H1 (cell line): ENCODE results near the gene PDZK1IP1. TPM values are rescaled to one million over a fixed set of nuclear protein-coding genes. Genes with fewer than 3 reads are reported as not detected.

Source experiments
- CTCF ChIA-PET: fragments of 300-600 bp; sonication (Branson Sonifier 250); formaldehyde crosslinking; loops from one replicate; lab custom pipeline; 2021; ENCODE audit not compliant: partially characterized antibody; lab: Charles Lee
- POLR2A ChIA-PET: fragments of 300-600 bp; sonication (Branson Sonifier 250); formaldehyde crosslinking; loops from one replicate; lab custom pipeline; 2021; ENCODE audit warnings: inconsistent platforms; ENCODE audit not compliant: partially characterized antibody; lab: Charles Lee
- DNase-seq, 2 experiments: peaks; one replicate each; pipeline versions ENCODE4 v3.0.0 to v3.0.0-alpha.2; 2010 to 2022; ENCODE audit warnings: low spot score in 2 of 2, low read depth in 1 of 2, mixed read lengths in 1 of 2
- FAIRE-seq: peaks from 2 replicates; lab custom pipeline; 2011; peaks lifted over from hg19 to GRCh38; lab: Jason Lieb, UNC
- H2AFZ ChIP-seq: 2 replicates; pipeline ENCODE4 v1.8.1; 2012; ENCODE audit warnings: low read length, inconsistent platforms
- H2AK5ac ChIP-seq: 2 replicates; pipeline ENCODE4 v1.6.1; 2013; ENCODE audit warnings: low read depth, low read length
- H2BK120ac ChIP-seq: replicated peaks from 2 replicates; pipeline ENCODE3; 2013; ENCODE audit warnings: low read depth, low read length, inconsistent platforms
- H2BK12ac ChIP-seq: 2 replicates; pipeline ENCODE4 v1.6.1; 2013; ENCODE audit warnings: low read depth, low read length
- H2BK15ac ChIP-seq: 2 replicates; pipeline ENCODE4 v1.6.1; 2013; ENCODE audit warnings: low read length
- H2BK20ac ChIP-seq: 2 replicates; pipeline ENCODE4 v1.6.1; 2013; ENCODE audit warnings: low read length
- H2BK5ac ChIP-seq: 2 replicates; pipeline ENCODE4 v1.6.1; 2013; ENCODE audit warnings: low read depth, low read length
- H3K14ac ChIP-seq: 2 replicates; pipeline ENCODE4 v1.6.1; 2013; ENCODE audit warnings: inconsistent platforms; ENCODE audit not compliant: insufficient read length
- H3K18ac ChIP-seq: 2 replicates; pipeline ENCODE4 v1.6.1; 2013; ENCODE audit warnings: low read length; ENCODE audit errors: extremely low read depth
- H3K23ac ChIP-seq: 2 replicates; pipeline ENCODE4 v1.6.1; 2013; ENCODE audit warnings: inconsistent platforms; ENCODE audit not compliant: insufficient read length
- H3K23me2 ChIP-seq: 2 replicates; pipeline ENCODE4 v1.6.1; 2013; ENCODE audit warnings: low read depth, low read length
- H3K27ac ChIP-seq: 2 replicates; pipeline ENCODE4 v1.6.1; 2011; ENCODE audit warnings: low read depth, low read length, inconsistent platforms
- H3K27me3 ChIP-seq, 4 experiments: replicated peaks in 1 of 4; 1 replicate in 1 of 4; 2 replicates in 3 of 4; pipeline versions ENCODE4 v1.6.1 to v1.8.1; 2011 to 2013; ENCODE audit warnings: low read length in 3 of 4, mild to moderate bottlenecking in 3 of 4, inconsistent platforms in 2 of 4, mixed read lengths in 2 of 4, moderate library complexity in 1 of 4; ENCODE audit not compliant: control insufficient read depth in 3 of 4, insufficient read depth in 3 of 4; ENCODE audit errors: extremely low read depth in 1 of 4
- H3K36me3 ChIP-seq, 4 experiments: 2 replicates each; pipeline versions ENCODE4 v1.6.1 to v1.8.1; 2011 to 2013; ENCODE audit warnings: mild to moderate bottlenecking in 4 of 4, low read length in 3 of 4, moderate library complexity in 2 of 4, control low read depth in 1 of 4, inconsistent platforms in 1 of 4; ENCODE audit not compliant: insufficient read depth in 4 of 4, control insufficient read depth in 2 of 4
- H3K4ac ChIP-seq: replicated peaks from 2 replicates; pipeline ENCODE3; 2013; ENCODE audit warnings: low read length, low read depth, mixed read lengths, inconsistent platforms; ENCODE audit not compliant: insufficient read length
- H3K4me1 ChIP-seq, 4 experiments: replicated peaks in 1 of 4; 1 replicate in 1 of 4; 2 replicates in 3 of 4; pipeline versions ENCODE4 v1.6.1 to v1.8.1; 2011 to 2013; ENCODE audit warnings: low read length in 3 of 4, inconsistent platforms in 2 of 4, mixed read lengths in 1 of 4; ENCODE audit not compliant: insufficient read depth in 4 of 4, control insufficient read depth in 3 of 4
- H3K4me2 ChIP-seq, 2 experiments: 2 replicates each; pipeline versions ENCODE4 v1.6.1 to v1.8.1; 2011 to 2013; ENCODE audit warnings: low read depth in 2 of 2, low read length in 2 of 2, control low read depth in 1 of 2, inconsistent platforms in 1 of 2, mild to moderate bottlenecking in 1 of 2; ENCODE audit not compliant: insufficient read depth in 1 of 2
- H3K4me3 ChIP-seq, 4 experiments: fragments of 200-600, 300-600 bp in 1 of 4; sonication (generic), shearing (Covaris generic), sonication (Bioruptor Twin) in 1 of 4; 2 replicates each; pipeline versions ENCODE4 v1.5.1 to v1.8.1; 2011 to 2016; ENCODE audit warnings: low read length in 4 of 4, low read depth in 3 of 4, control low read depth in 2 of 4, inconsistent platforms in 2 of 4, mild to moderate bottlenecking in 2 of 4, mixed read lengths in 1 of 4, moderate library complexity in 1 of 4; ENCODE audit not compliant: insufficient read depth in 2 of 4; ENCODE audit errors: extremely low read depth in 1 of 4
- H3K56ac ChIP-seq: replicated peaks from 2 replicates; pipeline ENCODE3; 2013; ENCODE audit warnings: low read depth, mild to moderate bottlenecking, mixed read lengths, low read length, inconsistent platforms; ENCODE audit not compliant: insufficient read length
- H3K79me1 ChIP-seq: 2 replicates; pipeline ENCODE4 v1.6.1; 2013; ENCODE audit warnings: low read depth, low read length, control low read depth
- H3K79me2 ChIP-seq, 2 experiments: 2 replicates each; pipeline versions ENCODE4 v1.6.1 to v1.8.1; 2012 to 2013; ENCODE audit warnings: low read length in 2 of 2, mild to moderate bottlenecking in 2 of 2, inconsistent platforms in 1 of 2; ENCODE audit not compliant: insufficient read depth in 2 of 2, control insufficient read depth in 1 of 2
- H3K9ac ChIP-seq, 4 experiments: replicated peaks in 1 of 4; 1 replicate in 1 of 4; 2 replicates in 3 of 4; pipeline versions ENCODE4 v1.6.1 to v1.8.1; 2011 to 2013; ENCODE audit warnings: low read depth in 3 of 4, low read length in 3 of 4, control low read depth in 2 of 4, mild to moderate bottlenecking in 2 of 4, moderate library complexity in 2 of 4, inconsistent platforms in 1 of 4; ENCODE audit errors: extremely low read depth in 1 of 4
- H3K9me3 ChIP-seq, 2 experiments: 2 replicates each; pipeline versions ENCODE4 v1.6.1 to v1.8.1; 2012 to 2013; ENCODE audit warnings: mild to moderate bottlenecking in 2 of 2, moderate library complexity in 2 of 2, control low read depth in 1 of 2, inconsistent platforms in 1 of 2, low read depth in 1 of 2, low read length in 1 of 2, mixed read lengths in 1 of 2; ENCODE audit not compliant: insufficient read depth in 2 of 2
- H4K20me1 ChIP-seq, 2 experiments: replicated peaks in 1 of 2; 2 replicates each; pipeline versions ENCODE3 to v1.8.1; 2011 to 2013; ENCODE audit warnings: inconsistent platforms in 2 of 2, low read length in 2 of 2, mild to moderate bottlenecking in 1 of 2; ENCODE audit not compliant: insufficient read depth in 2 of 2, control insufficient read depth in 1 of 2
- H4K5ac ChIP-seq: 2 replicates; pipeline ENCODE4 v1.6.1; 2013; ENCODE audit warnings: low read length, low read depth, mixed read lengths, inconsistent platforms; ENCODE audit not compliant: insufficient read length
- H4K8ac ChIP-seq: 2 replicates; pipeline ENCODE4 v1.8.0; 2013; ENCODE audit warnings: mild to moderate bottlenecking, moderate library complexity, low read length, inconsistent platforms; ENCODE audit not compliant: insufficient read depth; ENCODE audit errors: extremely low read depth
- H4K91ac ChIP-seq: replicated peaks from 2 replicates; pipeline ENCODE3; 2013; ENCODE audit warnings: low read length, mixed read lengths, inconsistent platforms; ENCODE audit not compliant: insufficient read length
- CEBPB ChIP-seq: IDR thresholded peaks from 2 replicates; pipeline ENCODE4 v1.6.1; 2012; ENCODE audit warnings: low read depth, low read length
- CTBP2 ChIP-seq: IDR thresholded peaks from 2 replicates; pipeline ENCODE4 v1.7.0; 2011; ENCODE audit warnings: borderline replicate concordance, mild to moderate bottlenecking, moderate library complexity, mixed read lengths, low read length; ENCODE audit not compliant: insufficient read depth, insufficient read length
- EZH2 ChIP-seq: fragments of 200-600 bp; sonication (generic); IDR thresholded peaks from 2 replicates; pipeline ENCODE4 v1.7.1; 2012; ENCODE audit warnings: low read depth, mild to moderate bottlenecking, moderate library complexity, low read length, inconsistent platforms; ENCODE audit not compliant: severe bottlenecking
- KDM5A ChIP-seq: fragments of 200-600 bp; IDR thresholded peaks from 2 replicates; pipeline ENCODE4 v1.7.1; 2012; ENCODE audit warnings: mild to moderate bottlenecking, low read length, inconsistent platforms, mixed read lengths
- RAD21 ChIP-seq, 2 experiments: IDR thresholded peaks in 1 of 2; conservative IDR thresholded peaks in 1 of 2; 2 replicates each; pipeline ENCODE4 v1.6.1; 2011; ENCODE audit warnings: low read depth in 2 of 2, low read length in 2 of 2, improper control_type of control experiment in 1 of 2, inconsistent platforms in 1 of 2, mild to moderate bottlenecking in 1 of 2, moderate library complexity in 1 of 2
- SUZ12 ChIP-seq: fragments of 200-600 bp; sonication (generic); IDR thresholded peaks from 2 replicates; pipeline ENCODE4 v1.6.1; 2012; ENCODE audit warnings: mild to moderate bottlenecking, inconsistent platforms, low read length, moderate library complexity, mixed read lengths
- TAF1 ChIP-seq: IDR thresholded peaks from 2 replicates; pipeline ENCODE4 v1.6.1; 2011; ENCODE audit warnings: mild to moderate bottlenecking, low read depth, low read length
- WGBS, 2 experiments: shearing (Covaris generic) in 1 of 2; methylation state at CpG; one replicate each; pipeline versions ENCODE4 v1.1.6 to v1.1.7; 2013 to 2015; ENCODE audit warnings: low lambda C conversion rate in 2 of 2, mixed read lengths in 2 of 2, inconsistent platforms in 1 of 2, low coverage in 1 of 2, missing lambda C conversion rate in 1 of 2; ENCODE audit not compliant: insufficient replicate concordance in 2 of 2, insufficient coverage in 1 of 2, insufficient read length in 1 of 2; ENCODE audit errors: extremely low coverage in 1 of 2, missing lambda C conversion rate in 1 of 2; 5-methylcytosine and 5-hydroxymethylcytosine counted together
- polyA plus RNA-seq, 7 experiments: library from polyadenylated mRNA; depleted of rRNA in 3 of 7; stranded (reverse) in 5 of 7; unstranded in 2 of 7; fragments of >200 nt in 5 of 7; fragments of 200-250 nt in 2 of 7; gene quantifications; 1 replicate in 5 of 7; 2 replicates in 1 of 7; 4 replicates in 1 of 7; pipeline versions ENCODE4 v1.2.1 to v1.2.3, GENCODE V29; 2011 to 2013; ENCODE audit warnings: missing spikeins in 2 of 7, mixed read lengths in 2 of 7
- total RNA-seq: library from RNA; stranded (reverse); fragmentation: NEBNext Ultra II Directional; extraction: Animal tissue kit (Norgen Biotek cat#: 25700); gene quantifications from 2 replicates; pipeline ENCODE4 v1.2.1, GENCODE V29; 2021
- TF ChIP-seq, protein P1 (sequence below): IDR thresholded peaks from 2 replicates; pipeline ENCODE4 v1.6.1; 2012; ENCODE audit warnings: low read length, inconsistent platforms

The PDZK1IP1 gene
- total and polyA plus RNA-seq, 2 of the 8 experiments (the other 6 are each of a cell fraction or from before 2014, with no cell fraction given): 0.17 TPM; not detected in 1

DNA sequence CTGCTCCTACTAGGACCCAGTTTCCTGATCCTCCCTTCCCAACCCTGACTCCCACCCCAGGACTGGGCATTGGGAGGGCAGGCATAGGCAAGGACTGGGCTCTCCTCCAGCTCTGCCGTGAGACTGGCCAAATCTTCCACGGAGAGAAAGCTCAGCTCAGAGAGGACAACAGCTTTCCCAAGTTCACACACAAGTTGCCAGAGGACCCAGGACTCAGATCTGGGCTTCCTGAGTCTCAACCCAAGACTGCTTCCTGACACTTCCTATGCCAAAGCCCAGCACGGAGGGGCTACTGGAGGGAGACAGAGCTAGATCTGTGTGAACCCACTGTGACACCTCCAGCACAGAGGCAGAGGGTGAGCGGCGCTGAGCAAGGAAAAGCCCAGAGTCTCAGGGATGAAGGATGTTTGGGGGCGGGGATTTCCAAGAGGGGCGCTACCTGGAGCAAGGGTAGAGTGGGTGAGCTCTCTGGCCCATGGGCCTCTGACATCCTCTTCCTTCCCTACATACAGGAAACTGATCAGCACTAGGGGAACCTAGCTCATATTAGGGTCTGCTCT is 7.1 kb downstream of the PDZK1IP1 start:
- CTCF ChIA-PET: interaction anchor here (0.6 to 14.4 kb wide), 6 partner anchors 9 to 255 kb away, joined by 3 to 207 read pairs (median 4); partner anchors contain the start of genes FOXD2 and PDZK1IP1

More for the DNA sequence above, 7.1 kb downstream of the PDZK1IP1 start:
- Histone ChIP-seq H3K4me2 (no peak overlapping the region), H3K14ac (no peak overlapping the region), H3K36me3 (no peaks in the 10 kb centered on the region), H2BK120ac (no peak overlapping the region), H3K4me3 (no peak overlapping the region), H3K4ac (no peak overlapping the region), H4K20me1 (no peaks in the 10 kb centered on the region), H4K8ac (0 out of 2 replicates have a peak overlapping the region, but pooled peaks have one; percentile 20), H2BK15ac (no peak overlapping the region), H3K27ac (no peak overlapping the region), H4K5ac (no peak overlapping the region), H3K4me1 (peaks cover 0 to 10% (median 2%) of the 10 kb centered on the region in 4 experiments; a peak in 4 of 7 replicates), H3K27me3 (peaks cover 0 to 13% (median 12%) of the 10 kb centered on the region in 4 experiments; a peak in 5 of 7 replicates), H2AFZ (no peak overlapping the region), H3K56ac (no peak overlapping the region), H2BK5ac (no peak overlapping the region), H3K9ac (no peak overlapping the region), H2AK5ac (no peak overlapping the region), H2BK20ac (peak overlapping the region; percentile 61; the same call in 1 of the 2 replicates), H3K18ac (no peak overlapping the region), H2BK12ac (no peak overlapping the region), H3K23ac (no peak overlapping the region), H3K9me3 (no peaks in the 10 kb centered on the region), H3K79me1 (no peaks in the 10 kb centered on the region), H4K91ac (no peak overlapping the region), H3K79me2 (no peaks in the 10 kb centered on the region), H3K23me2 (peaks cover 9% of the 10 kb centered on the region; the same call in 1 of the 2 replicates)
- 94% methylated on average over 7 of the region's 7 CpGs; no CpG with 5 or more reads in 1 of the 2 experiments for WGBS, 2 experiments
- POLR2A ChIA-PET: interaction anchor here (1.5 kb wide), 1 partner anchor 41 kb away, joined by 3 read pairs; no protein-coding TSS in a partner anchor
- DNase-seq (no peak), FAIRE-seq (no peak)
- no peak for TF ChIP-seq SUZ12
- TF ChIP-seq CTBP2: no peak
- TF ChIP-seq, protein P1, sequence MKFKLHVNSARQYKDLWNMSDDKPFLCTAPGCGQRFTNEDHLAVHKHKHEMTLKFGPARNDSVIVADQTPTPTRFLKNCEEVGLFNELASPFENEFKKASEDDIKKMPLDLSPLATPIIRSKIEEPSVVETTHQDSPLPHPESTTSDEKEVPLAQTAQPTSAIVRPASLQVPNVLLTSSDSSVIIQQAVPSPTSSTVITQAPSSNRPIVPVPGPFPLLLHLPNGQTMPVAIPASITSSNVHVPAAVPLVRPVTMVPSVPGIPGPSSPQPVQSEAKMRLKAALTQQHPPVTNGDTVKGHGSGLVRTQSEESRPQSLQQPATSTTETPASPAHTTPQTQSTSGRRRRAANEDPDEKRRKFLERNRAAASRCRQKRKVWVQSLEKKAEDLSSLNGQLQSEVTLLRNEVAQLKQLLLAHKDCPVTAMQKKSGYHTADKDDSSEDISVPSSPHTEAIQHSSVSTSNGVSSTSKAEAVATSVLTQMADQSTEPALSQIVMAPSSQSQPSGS: no peak
- TF ChIP-seq EZH2: no peak
- TF ChIP-seq TAF1: no peak
- TF ChIP-seq CEBPB: no peak
- no peak for TF ChIP-seq RAD21 (IDR thresholded peaks at IDR 0.05 in 1 of 2, conservative IDR thresholded peaks at IDR 0.05 in 1 of 2; ENCODE audit: low read depth in 2 of 2, low read length in 2 of 2)
- TF ChIP-seq KDM5A: no peak
